ENCODE data around the gene GPR137. TPM values are rescaled to one million over a fixed set of nuclear protein-coding genes. Genes with fewer than 3 reads are reported as not detected.

The GPR137 gene
- total and polyA plus RNA-seq, 2 donors from 2014 or later = 44.0 to 48.4 TPM

DNA sequence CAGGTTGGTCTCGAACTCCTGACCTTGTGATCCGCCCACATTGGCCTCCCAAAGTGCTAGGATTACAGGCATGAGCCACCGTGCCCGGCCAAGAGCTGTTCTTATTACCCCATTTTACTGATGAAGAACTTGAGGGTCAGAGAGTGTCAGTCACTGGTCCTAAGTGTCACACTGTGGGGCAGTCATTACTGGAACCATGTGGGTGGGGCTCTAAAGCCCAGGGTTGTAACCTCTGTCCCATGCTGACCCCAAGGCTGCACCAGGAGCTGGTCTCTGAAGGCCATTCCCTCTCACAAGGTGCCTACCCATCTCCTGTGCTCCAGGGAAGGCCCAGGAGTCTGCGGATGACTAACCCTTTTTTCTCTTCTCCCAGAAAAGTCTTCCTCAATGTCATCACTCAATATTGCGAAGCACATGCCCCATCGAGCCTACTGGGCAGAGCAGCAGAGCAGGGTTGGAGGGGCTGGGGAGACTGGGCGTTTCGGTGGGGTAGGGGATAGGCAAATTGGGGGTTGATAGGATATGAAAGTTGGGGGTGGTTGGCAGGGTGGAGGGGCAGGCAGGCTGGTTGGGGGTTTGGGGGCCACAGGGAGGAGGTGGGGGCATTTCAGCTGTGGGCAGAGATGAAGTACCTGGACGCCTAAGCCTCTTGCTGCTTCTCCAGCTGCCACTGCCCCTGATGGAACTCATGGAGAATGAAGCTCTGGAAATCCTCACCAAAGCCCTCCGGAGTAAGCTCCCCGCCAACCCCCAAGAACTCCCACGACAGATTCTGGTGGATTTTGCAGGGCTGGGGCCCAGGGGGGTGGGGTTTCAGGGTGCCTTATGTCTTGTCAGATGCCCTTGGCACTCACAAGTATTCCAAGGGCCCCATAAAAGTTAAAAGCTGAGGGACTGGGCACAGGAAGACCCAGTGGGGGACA is 17.7 kb downstream of the GPR137 start:
- peak overlapping the region in 1 of 2 donors; percentile 99 for H3K27ac ChIP-seq (ENCODE audit: low read depth in 2 of 2, low read length in 2 of 2)
- DNase-seq (peak in 2 of 5 donors; percentile 68 to 75), FAIRE-seq (no peak)
- no peaks in the 10 kb centered on the region for H3K9me3 ChIP-seq (ENCODE audit: control insufficient read depth in 2 of 3, insufficient read depth in 1 of 3, low read length in 3 of 3)
- peaks cover 0 to 3% (median 0%) of the 10 kb centered on the region in 3 donors for H3K36me3 ChIP-seq (ENCODE audit: control insufficient read depth in 2 of 3, insufficient read depth in 3 of 3, low read length in 3 of 3)
- H3K9ac ChIP-seq (ENCODE audit: low read length in 3 of 3) = peak overlapping the region in 2 of 3 donors; percentile 20 to 77
- peaks cover 0 to 35% (median 7%) of the 10 kb centered on the region in 3 donors for H3K4me1 ChIP-seq (ENCODE audit: control insufficient read depth in 2 of 3, insufficient read depth in 2 of 3, low read depth in 1 of 3, low read length in 3 of 3)
- TF ChIP-seq, protein P1, sequence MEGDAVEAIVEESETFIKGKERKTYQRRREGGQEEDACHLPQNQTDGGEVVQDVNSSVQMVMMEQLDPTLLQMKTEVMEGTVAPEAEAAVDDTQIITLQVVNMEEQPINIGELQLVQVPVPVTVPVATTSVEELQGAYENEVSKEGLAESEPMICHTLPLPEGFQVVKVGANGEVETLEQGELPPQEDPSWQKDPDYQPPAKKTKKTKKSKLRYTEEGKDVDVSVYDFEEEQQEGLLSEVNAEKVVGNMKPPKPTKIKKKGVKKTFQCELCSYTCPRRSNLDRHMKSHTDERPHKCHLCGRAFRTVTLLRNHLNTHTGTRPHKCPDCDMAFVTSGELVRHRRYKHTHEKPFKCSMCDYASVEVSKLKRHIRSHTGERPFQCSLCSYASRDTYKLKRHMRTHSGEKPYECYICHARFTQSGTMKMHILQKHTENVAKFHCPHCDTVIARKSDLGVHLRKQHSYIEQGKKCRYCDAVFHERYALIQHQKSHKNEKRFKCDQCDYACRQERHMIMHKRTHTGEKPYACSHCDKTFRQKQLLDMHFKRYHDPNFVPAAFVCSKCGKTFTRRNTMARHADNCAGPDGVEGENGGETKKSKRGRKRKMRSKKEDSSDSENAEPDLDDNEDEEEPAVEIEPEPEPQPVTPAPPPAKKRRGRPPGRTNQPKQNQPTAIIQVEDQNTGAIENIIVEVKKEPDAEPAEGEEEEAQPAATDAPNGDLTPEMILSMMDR (IDR thresholded peaks at IDR 0.05; ENCODE audit: borderline replicate concordance, extremely low read depth, insufficient read depth) = no peak
- peaks cover 11% of the 10 kb centered on the region for H3K27me3 ChIP-seq (ENCODE audit: control insufficient read depth, insufficient read depth, low read length)
- H3K4me3 ChIP-seq (ENCODE audit: low read length in 3 of 3) = no peak overlapping the region
- intact Hi-C loops (cut with DNase I) = loop anchor here (5.0 kb wide), 1 partner anchor 111 kb away; no protein-coding TSS in a partner anchor

DNA sequence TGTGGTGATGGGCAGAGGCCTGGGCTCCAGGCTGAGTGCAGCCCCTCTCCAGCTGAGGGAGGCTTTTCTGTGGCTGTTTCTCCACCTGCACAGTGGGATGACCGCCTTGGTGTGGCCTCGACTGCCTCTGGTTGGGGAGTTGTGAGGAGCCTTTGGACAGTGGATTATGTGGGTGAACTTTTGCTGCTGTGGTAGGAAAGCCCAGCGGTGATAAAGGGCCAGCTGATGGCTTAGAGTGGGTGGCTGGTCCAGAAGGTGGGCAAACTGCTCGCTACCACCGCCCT is 18.3 kb downstream of the GPR137 start:
- Histone ChIP-seq H3K4me1 (ENCODE audit: control insufficient read depth in 2 of 3, insufficient read depth in 2 of 3, low read depth in 1 of 3, low read length in 3 of 3) (peaks cover 0 to 34% (median 7%) of the 10 kb centered on the region in 3 donors), H3K27me3 (ENCODE audit: control insufficient read depth, insufficient read depth, low read length) (peaks cover 9% of the 10 kb centered on the region), H3K9ac (ENCODE audit: low read length in 3 of 3) (peak overlapping the region; percentile 20 to 77 (median 31)), H3K27ac (ENCODE audit: low read depth in 2 of 2, low read length in 2 of 2) (peak overlapping the region; percentile 98 to 99), H3K36me3 (ENCODE audit: control insufficient read depth in 2 of 3, insufficient read depth in 3 of 3, low read length in 3 of 3) (peaks cover 0 to 3% (median 0%) of the 10 kb centered on the region in 3 donors), H3K9me3 (ENCODE audit: control insufficient read depth in 2 of 3, insufficient read depth in 1 of 3, low read length in 3 of 3) (no peaks in the 10 kb centered on the region), H3K4me3 (ENCODE audit: low read length in 3 of 3) (peak overlapping the region; percentile 62 to 83 (median 77))
- TF ChIP-seq, protein P1 (IDR thresholded peaks at IDR 0.05; ENCODE audit: borderline replicate concordance, extremely low read depth, insufficient read depth) = no peak
- no peak for FAIRE-seq
- no peak for DNase-seq
- intact Hi-C loops (cut with DNase I) = loop anchor here (5.0 kb wide), 1 partner anchor 112 kb away; no protein-coding TSS in a partner anchor

DNA sequence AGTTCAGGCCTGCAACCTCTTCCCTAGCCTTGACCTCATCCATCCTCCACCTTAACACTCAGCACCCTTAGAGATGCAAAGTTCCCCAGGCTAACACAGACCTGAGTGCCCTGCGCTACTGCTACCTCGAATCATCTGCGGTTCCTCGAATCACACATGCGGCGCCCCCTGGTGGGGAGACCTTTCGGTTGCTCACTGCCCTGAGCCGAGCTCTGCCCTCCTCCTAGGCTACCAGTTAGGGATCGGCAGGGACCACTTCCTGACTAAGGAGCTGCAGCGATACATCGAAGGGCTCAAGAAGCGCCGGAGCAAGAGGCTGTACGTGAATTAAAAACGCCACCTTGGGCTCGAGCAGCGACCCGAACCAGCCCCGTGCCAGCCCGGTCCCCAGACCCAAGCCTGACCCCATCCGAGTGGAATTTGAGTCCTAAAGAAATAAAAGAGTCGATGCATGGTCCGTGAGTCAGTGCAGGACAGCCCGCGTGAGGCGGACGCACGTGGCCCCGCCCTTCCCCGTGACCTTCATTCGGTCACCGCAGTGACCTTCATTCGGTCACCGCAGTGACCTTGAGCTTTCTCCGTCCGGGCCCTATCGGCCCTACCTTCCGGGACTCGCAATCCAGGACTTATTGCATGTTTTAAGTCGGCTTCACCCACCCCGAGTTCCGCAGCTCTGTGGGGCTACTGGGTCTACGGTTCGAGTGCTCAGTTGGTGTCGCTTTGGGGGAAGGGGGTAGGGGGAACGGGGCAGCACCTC is 18.8 kb downstream of the GPR137 start:
- H3K9me3 ChIP-seq (ENCODE audit: control insufficient read depth in 2 of 3, insufficient read depth in 1 of 3, low read length in 3 of 3) = no peaks in the 10 kb centered on the region
- FAIRE-seq = no peak

More for the DNA sequence above, 18.8 kb downstream of the GPR137 start:
- H3K4me1 ChIP-seq (ENCODE audit: control insufficient read depth in 2 of 3, insufficient read depth in 2 of 3, low read depth in 1 of 3, low read length in 3 of 3) = peaks cover 0 to 34% (median 7%) of the 10 kb centered on the region in 3 donors
- peaks cover 9% of the 10 kb centered on the region for H3K27me3 ChIP-seq (ENCODE audit: control insufficient read depth, insufficient read depth, low read length)
- TF ChIP-seq, protein P1 (IDR thresholded peaks at IDR 0.05; ENCODE audit: borderline replicate concordance, extremely low read depth, insufficient read depth) = peak; percentile 83
- H3K36me3 ChIP-seq (ENCODE audit: control insufficient read depth in 2 of 3, insufficient read depth in 3 of 3, low read length in 3 of 3) = peaks cover 0 to 3% (median 0%) of the 10 kb centered on the region in 3 donors
- peak overlapping the region; percentile 98 to 99 for H3K27ac ChIP-seq (ENCODE audit: low read depth in 2 of 2, low read length in 2 of 2)
- intact Hi-C loops (cut with DNase I) = loop anchor here (5.0 kb wide), 1 partner anchor 112 kb away; no protein-coding TSS in a partner anchor
- peak overlapping the region; percentile 31 to 77 (median 67) for H3K9ac ChIP-seq (ENCODE audit: low read length in 3 of 3)
- peak overlapping the region; percentile 62 to 83 (median 77) for H3K4me3 ChIP-seq (ENCODE audit: low read length in 3 of 3)
- peak; percentile 93 to 96 (median 94) for DNase-seq

All from kidney (tissue), 14 donors.